Measurements from ENCODE around the gene MAPT.

Gene MAPT

DNA sequence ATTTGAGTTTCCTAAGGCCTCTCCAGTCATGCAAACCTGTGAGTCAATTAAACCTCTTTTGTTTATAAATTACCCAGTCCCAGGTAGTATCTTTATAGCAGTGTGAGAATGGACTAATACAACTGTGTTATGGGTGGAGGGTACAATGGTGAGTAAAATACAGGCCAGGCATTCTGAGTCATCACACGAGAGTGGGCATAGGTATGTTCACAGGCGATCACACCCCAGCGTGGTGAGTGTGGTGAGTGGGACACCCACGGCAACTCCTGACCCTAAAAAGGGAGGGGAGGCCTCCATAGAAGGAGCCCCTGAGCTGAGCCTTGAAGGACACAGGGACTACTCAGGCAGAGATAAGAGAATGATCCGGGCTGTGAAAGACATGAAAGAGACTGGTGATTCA lies 22.6 kb upstream of the MAPT start:
- Histone ChIP-seq H3K9me3 (ENCODE audit: insufficient read depth, low read length, severe bottlenecking) (no peaks in the 10 kb centered on the region), H3K4me3 (ENCODE audit: low read depth in 1 of 2, low read length in 2 of 2) (no peak overlapping the region), H3K4me2 (ENCODE audit: insufficient read depth, low read length) (no peak overlapping the region), H3K36me3 (ENCODE audit: insufficient read depth, low read length) (no peaks in the 10 kb centered on the region), H3K9ac (ENCODE audit: low read depth, low read length) (no peak overlapping the region), H3K27ac (ENCODE audit: low read length) (no peak overlapping the region), H3K27me3 (ENCODE audit: insufficient read depth, low read length, poor library complexity) (peaks cover 22% of the 10 kb centered on the region), H3K4me1 (ENCODE audit: insufficient read depth, low read length) (no peaks in the 10 kb centered on the region), H3K79me2 (ENCODE audit: insufficient read depth, low read length) (no peaks in the 10 kb centered on the region), H2AFZ (ENCODE audit: low read depth, low read length) (no peak overlapping the region), H4K20me1 (ENCODE audit: insufficient read depth, low read length) (no peaks in the 10 kb centered on the region)
- ATAC-seq (ENCODE audit: insufficient read depth, low read depth) (no peak), DNase-seq (no peak)
- TF ChIP-seq EZH2 (IDR thresholded peaks at IDR 0.05; ENCODE audit: borderline replicate concordance, low read depth, low read length, severe bottlenecking) (no peak), CTCF (IDR thresholded peaks at IDR 0.05; ENCODE audit: borderline replicate concordance, extremely low read depth, low read length, poor library complexity, severe bottlenecking) (no peak)

- Histone ChIP-seq H3K9ac (ENCODE audit: low read depth, low read length) (no peak overlapping the region), H4K20me1 (ENCODE audit: insufficient read depth, low read length) (no peaks in the 10 kb centered on the region), H3K4me3 (ENCODE audit: low read depth in 1 of 2, low read length in 2 of 2) (no peak overlapping the region), H2AFZ (ENCODE audit: low read depth, low read length) (no peak overlapping the region), H3K27me3 (ENCODE audit: insufficient read depth, low read length, poor library complexity) (peaks cover 17% of the 10 kb centered on the region), H3K36me3 (ENCODE audit: insufficient read depth, low read length) (no peaks in the 10 kb centered on the region), H3K79me2 (ENCODE audit: insufficient read depth, low read length) (no peaks in the 10 kb centered on the region), H3K27ac (ENCODE audit: low read length) (no peak overlapping the region), H3K9me3 (ENCODE audit: insufficient read depth, low read length, severe bottlenecking) (no peaks in the 10 kb centered on the region), H3K4me1 (ENCODE audit: insufficient read depth, low read length) (no peaks in the 10 kb centered on the region), H3K4me2 (ENCODE audit: insufficient read depth, low read length) (no peak overlapping the region)
- peak; percentile 29 for DNase-seq
- peak; percentile 75 for ATAC-seq (ENCODE audit: insufficient read depth, low read depth)
- TF ChIP-seq EZH2 (IDR thresholded peaks at IDR 0.05; ENCODE audit: borderline replicate concordance, low read depth, low read length, severe bottlenecking) (no peak), CTCF (IDR thresholded peaks at IDR 0.05; ENCODE audit: borderline replicate concordance, extremely low read depth, low read length, poor library complexity, severe bottlenecking) (no peak)
Observed at GRCh38 chr17:45873728-45874127, 20.6 kb upstream of the MAPT start.

DNA sequence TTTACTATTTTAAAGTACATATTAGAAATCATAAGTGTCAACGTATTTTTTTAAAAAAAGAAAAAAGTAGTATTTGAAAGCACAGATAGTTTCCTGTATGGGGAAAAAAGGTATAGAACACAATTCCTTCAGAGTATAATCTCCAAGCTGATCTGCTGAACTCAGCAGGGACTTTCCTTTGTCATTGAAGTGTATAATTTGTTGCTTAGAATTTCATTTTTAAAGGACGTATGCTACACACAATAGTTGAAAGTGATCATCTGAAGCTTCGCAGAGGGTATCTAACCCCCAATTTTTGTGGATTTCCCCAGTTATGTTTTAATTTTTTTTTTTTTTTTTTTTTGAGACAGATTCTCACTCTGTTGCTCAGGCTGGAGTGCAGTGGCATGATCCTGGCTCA lies 20.2 kb upstream of the MAPT start:
- Histone ChIP-seq H3K36me3 (ENCODE audit: insufficient read depth, low read length) (no peaks in the 10 kb centered on the region), H3K4me3 (ENCODE audit: low read depth in 1 of 2, low read length in 2 of 2) (no peak overlapping the region), H4K20me1 (ENCODE audit: insufficient read depth, low read length) (no peaks in the 10 kb centered on the region), H3K9ac (ENCODE audit: low read depth, low read length) (no peak overlapping the region), H3K4me1 (ENCODE audit: insufficient read depth, low read length) (no peaks in the 10 kb centered on the region), H3K4me2 (ENCODE audit: insufficient read depth, low read length) (no peak overlapping the region), H3K27me3 (ENCODE audit: insufficient read depth, low read length, poor library complexity) (peaks cover 17% of the 10 kb centered on the region), H2AFZ (ENCODE audit: low read depth, low read length) (no peak overlapping the region), H3K79me2 (ENCODE audit: insufficient read depth, low read length) (no peaks in the 10 kb centered on the region), H3K9me3 (ENCODE audit: insufficient read depth, low read length, severe bottlenecking) (no peaks in the 10 kb centered on the region), H3K27ac (ENCODE audit: low read length) (no peak overlapping the region)
- no peak for ATAC-seq (ENCODE audit: insufficient read depth, low read depth)
- TF ChIP-seq CTCF (IDR thresholded peaks at IDR 0.05; ENCODE audit: borderline replicate concordance, extremely low read depth, low read length, poor library complexity, severe bottlenecking) = no peak
- no peak for TF ChIP-seq EZH2 (IDR thresholded peaks at IDR 0.05; ENCODE audit: borderline replicate concordance, low read depth, low read length, severe bottlenecking)
- DNase-seq = no peak

- no peaks in the 10 kb centered on the region for H3K4me1 ChIP-seq (ENCODE audit: insufficient read depth, low read length)
- no peaks in the 10 kb centered on the region for H3K36me3 ChIP-seq (ENCODE audit: insufficient read depth, low read length)
- no peak overlapping the region for H3K4me3 ChIP-seq (ENCODE audit: low read depth in 1 of 2, low read length in 2 of 2)
- H3K4me2 ChIP-seq (ENCODE audit: insufficient read depth, low read length) = no peak overlapping the region
- ATAC-seq (ENCODE audit: insufficient read depth, low read depth) (no peak), DNase-seq (no peak)
- H3K79me2 ChIP-seq (ENCODE audit: insufficient read depth, low read length) = no peaks in the 10 kb centered on the region
- H3K27me3 ChIP-seq (ENCODE audit: insufficient read depth, low read length, poor library complexity) = peaks cover 17% of the 10 kb centered on the region
- no peak overlapping the region for H3K9ac ChIP-seq (ENCODE audit: low read depth, low read length)
- H4K20me1 ChIP-seq (ENCODE audit: insufficient read depth, low read length) = no peaks in the 10 kb centered on the region
- no peaks in the 10 kb centered on the region for H3K9me3 ChIP-seq (ENCODE audit: insufficient read depth, low read length, severe bottlenecking)
- H3K27ac ChIP-seq (ENCODE audit: low read length) = no peak overlapping the region
- TF ChIP-seq EZH2 (IDR thresholded peaks at IDR 0.05; ENCODE audit: borderline replicate concordance, low read depth, low read length, severe bottlenecking) (no peak), CTCF (IDR thresholded peaks at IDR 0.05; ENCODE audit: borderline replicate concordance, extremely low read depth, low read length, poor library complexity, severe bottlenecking) (no peak)
- H2AFZ ChIP-seq (ENCODE audit: low read depth, low read length) = no peak overlapping the region
Observed at GRCh38 chr17:45876539-45876938, 17.8 kb upstream of the MAPT start.
